Transverse colon (tissue), 4 donors: ENCODE results near the gene SYT11.

Experiments used
- CTCF ChIP-seq, 5 experiments: fragments of 200-600 bp in 3 of 5; fragments of 450-650 bp in 2 of 5; sonication (generic) in 3 of 5; IDR thresholded peaks; 1 replicate in 2 of 5; 2 replicates in 3 of 5; pipeline ENCODE4 v1.5.1; 2016 to 2017; ENCODE audit warnings: antibody characterized with exemption in 5 of 5, inconsistent platforms in 3 of 5, mild to moderate bottlenecking in 2 of 5, moderate library complexity in 1 of 5
- EP300 ChIP-seq: sonication (generic); formaldehyde crosslinking; IDR thresholded peaks from one replicate; pipeline ENCODE4 v1.6.1; 2017; ENCODE audit warnings: antibody characterized with exemption, low read depth
- POLR2AphosphoS5 ChIP-seq, 3 donors: sonication (generic); formaldehyde crosslinking; IDR thresholded peaks; one replicate each; pipeline ENCODE4 v1.6.1; 2016; ENCODE audit warnings: antibody characterized with exemption in 3 of 3

DNA sequence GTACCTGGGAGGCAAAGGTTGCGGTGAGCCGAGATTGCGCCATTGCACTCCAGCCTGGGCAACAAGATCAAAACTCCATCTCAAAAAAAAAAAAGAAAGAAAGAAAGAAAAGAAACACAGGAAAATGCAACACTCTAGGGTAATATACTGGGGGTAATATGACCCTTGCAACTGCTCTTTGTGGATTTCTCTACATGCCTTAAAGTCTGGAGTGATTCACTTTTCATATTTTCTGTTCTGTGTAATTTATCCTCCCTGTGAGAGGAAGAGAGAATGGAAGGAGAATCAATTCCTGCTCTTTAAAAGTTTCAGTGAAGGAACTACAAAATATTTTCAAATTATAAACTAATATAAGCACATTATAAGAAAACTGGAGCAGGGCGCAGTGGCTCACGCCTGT is 29.1 kb downstream of the SYT11 start:
- no peak for TF ChIP-seq CTCF (IDR thresholded peaks at IDR 0.05)
- TF ChIP-seq EP300: no peak
- no peak for TF ChIP-seq POLR2AphosphoS5 (IDR thresholded peaks at IDR 0.05)
